Thyroid gland (tissue), 4 donors: Measurements from ENCODE around the gene NECTIN2.

ENCODE experiments used
- POLR2A ChIP-seq, 2 donors: fragments of 450-650 bp; IDR thresholded peaks; one replicate each; pipeline ENCODE4 v1.6.1; 2017; ENCODE audit warnings: antibody characterized with exemption in 2 of 2, mild to moderate bottlenecking in 2 of 2, moderate library complexity in 1 of 2
- TF ChIP-seq, protein P1 (sequence below), 6 experiments: fragments of 200-600 bp in 3 of 6; fragments of 450-650 bp in 3 of 6; sonication (generic) in 3 of 6; IDR thresholded peaks; one replicate each; pipeline ENCODE4 v1.5.1; 2016 to 2019; ENCODE audit warnings: antibody characterized with exemption in 6 of 6, mild to moderate bottlenecking in 2 of 6, inconsistent platforms in 1 of 6, moderate library complexity in 1 of 6

DNA sequence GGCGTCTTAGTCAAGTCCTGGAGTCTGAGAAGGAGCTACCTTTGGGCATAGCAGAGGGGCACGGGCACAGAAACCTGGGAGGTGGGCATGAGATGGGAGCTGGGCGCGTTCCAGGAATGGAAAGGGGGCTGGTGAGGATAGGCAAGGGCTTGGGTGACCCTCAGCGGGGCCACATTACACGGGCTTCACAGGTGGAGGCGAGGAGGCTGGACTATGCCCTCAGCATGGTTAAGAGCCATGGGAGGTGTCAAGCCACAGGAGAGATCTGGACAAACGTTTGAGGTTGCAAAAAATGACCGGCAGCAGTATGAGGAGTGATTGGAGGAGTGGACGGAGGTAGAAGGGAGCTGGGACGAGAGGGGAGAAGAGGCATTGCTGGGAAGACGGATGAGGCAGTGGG is 21.5 kb downstream of the NECTIN2 start:
- TF ChIP-seq, protein P1, sequence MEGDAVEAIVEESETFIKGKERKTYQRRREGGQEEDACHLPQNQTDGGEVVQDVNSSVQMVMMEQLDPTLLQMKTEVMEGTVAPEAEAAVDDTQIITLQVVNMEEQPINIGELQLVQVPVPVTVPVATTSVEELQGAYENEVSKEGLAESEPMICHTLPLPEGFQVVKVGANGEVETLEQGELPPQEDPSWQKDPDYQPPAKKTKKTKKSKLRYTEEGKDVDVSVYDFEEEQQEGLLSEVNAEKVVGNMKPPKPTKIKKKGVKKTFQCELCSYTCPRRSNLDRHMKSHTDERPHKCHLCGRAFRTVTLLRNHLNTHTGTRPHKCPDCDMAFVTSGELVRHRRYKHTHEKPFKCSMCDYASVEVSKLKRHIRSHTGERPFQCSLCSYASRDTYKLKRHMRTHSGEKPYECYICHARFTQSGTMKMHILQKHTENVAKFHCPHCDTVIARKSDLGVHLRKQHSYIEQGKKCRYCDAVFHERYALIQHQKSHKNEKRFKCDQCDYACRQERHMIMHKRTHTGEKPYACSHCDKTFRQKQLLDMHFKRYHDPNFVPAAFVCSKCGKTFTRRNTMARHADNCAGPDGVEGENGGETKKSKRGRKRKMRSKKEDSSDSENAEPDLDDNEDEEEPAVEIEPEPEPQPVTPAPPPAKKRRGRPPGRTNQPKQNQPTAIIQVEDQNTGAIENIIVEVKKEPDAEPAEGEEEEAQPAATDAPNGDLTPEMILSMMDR (IDR thresholded peaks at IDR 0.05) = no peak
- no peak for TF ChIP-seq POLR2A (IDR thresholded peaks at IDR 0.05)
